ENCODE data around the gene PINLYP.

DNA sequence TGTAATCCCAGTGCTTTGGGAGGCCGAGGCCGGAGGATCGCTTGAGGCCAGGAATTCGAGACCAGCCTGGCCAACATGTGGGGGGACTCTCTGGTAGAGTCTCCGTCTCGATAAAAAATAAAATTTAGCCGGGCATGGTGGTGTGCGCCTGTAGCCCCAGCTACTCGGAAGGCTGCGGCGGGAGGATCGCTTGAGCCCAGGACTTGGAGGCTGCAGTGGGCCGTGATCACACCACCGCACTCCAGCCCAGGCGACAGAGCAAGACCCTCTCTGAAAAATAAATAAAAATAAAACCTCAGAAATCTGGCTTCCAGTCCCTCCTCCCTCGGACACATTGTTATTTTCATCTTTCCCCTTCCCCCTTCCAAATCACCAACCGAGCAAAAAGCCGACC is 20.0 kb downstream of the PINLYP start:
- TF ChIP-seq CREB1 (CRISPR knock-in tag; IDR thresholded peaks at IDR 0.05) (no peak), FOXK1 (CRISPR knock-in tag; IDR thresholded peaks at IDR 0.05) (no peak), GABPB1 (CRISPR knock-in tag; IDR thresholded peaks at IDR 0.05) (no peak), CTCF (IDR thresholded peaks at IDR 0.05) (no peak)
- TF ChIP-seq, protein P1, sequence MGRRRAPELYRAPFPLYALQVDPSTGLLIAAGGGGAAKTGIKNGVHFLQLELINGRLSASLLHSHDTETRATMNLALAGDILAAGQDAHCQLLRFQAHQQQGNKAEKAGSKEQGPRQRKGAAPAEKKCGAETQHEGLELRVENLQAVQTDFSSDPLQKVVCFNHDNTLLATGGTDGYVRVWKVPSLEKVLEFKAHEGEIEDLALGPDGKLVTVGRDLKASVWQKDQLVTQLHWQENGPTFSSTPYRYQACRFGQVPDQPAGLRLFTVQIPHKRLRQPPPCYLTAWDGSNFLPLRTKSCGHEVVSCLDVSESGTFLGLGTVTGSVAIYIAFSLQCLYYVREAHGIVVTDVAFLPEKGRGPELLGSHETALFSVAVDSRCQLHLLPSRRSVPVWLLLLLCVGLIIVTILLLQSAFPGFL (CRISPR knock-in tag; IDR thresholded peaks at IDR 0.05; ENCODE audit: borderline replicate concordance) = no peak

Measured in WTC11 (cell line).